HG03439 (cell line): ENCODE results near the gene GABRB2.
"Not testable (repeated sequence)": the region's sequence is repeated elsewhere in the genome, so short reads cannot be mapped to it uniquely, and the experiment has no call there.

ENCODE experiments used
- ATAC-seq: cut with Tn5 transposase; IDR thresholded peaks from one replicate; pipeline ENCODE4 v1.9.1; 2021; ENCODE audit warnings: mild to moderate bottlenecking, moderate library complexity; ENCODE audit not compliant: unreplicated experiment

Gene GABRB2

DNA sequence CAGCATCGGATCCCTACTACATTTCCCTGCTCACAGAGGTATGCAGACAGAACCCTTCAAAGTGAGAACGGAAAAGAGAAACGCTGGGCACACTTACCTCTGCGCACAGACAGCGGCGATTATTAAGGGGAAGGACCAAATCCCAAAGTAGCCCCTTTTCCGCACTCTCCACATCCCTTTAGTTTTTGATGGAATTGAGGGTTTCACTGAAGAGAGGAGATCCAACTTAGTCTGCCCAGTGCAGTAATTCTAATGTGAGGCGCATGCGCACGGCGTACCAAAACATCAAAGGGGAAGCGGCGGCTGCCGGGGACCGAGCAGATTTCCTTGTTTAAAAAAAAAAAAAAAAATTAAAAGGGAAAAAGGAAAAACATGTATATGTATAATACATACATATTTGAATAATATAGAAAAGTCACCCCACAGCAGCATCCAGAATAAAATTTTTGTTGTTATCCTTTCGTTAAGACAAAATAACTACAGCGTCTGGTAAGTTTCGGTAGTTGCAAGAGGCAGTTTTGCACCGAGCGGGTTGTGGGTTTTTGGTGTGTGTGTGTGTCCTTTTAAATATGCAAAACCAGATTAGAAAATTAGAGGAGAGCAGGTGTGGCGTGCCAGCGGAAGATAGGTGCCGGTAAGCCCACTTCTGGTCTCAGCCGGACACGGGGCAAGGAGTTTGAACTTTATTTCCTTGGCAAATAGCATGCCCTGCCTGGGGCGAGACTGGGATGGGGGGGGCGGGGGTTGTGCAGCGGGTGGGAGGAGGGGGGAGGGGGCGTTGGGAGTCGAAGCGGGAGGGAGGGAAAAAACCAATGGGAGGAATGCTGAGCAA lies at the start of gene GABRB2:
Gene GABRB2, minus strand, starts transcription at position 256 of the 832 bp plus-strand sequence. Its CDS starts 82 bp downstream, at position 174.
- peak; percentile 78 for ATAC-seq

DNA sequence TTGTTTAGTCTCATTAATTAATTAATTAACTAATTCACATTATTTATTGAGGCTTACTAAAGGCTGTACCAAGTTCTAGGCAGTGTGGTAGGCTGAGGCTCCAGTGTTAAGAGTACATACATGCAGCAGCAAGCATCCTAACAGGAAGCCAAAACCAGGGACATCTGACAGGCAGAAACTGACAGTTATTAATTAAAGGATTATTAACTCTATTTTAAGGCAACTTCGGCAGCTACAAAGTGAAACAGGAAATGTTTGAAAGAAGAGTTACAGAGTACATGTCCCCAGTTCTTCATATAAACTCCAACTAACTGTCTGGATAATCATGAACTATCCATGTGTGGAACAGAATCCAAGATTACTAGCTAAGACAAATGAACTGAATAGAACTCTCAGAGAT lies 39.3 kb upstream of the GABRB2 start:
- ATAC-seq: no peak

DNA sequence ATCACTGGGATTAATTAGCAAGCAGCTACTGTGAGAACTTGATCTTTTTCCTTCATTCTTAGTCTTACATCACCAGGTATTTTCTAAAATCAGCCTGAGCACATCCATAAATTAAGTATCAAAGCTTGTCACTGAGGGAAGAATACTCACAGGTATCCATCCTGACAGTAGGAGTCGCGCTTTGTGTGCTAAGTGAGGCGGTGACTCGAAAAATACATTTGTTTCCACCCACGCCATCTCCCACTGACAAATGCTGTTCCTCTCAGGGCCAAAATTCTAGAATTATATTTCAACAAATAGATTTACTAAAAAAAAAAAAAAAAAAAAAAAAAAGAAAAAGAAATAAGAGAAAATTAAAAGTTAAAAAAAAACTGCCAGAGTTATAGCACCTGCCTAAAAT lies 34.1 kb upstream of the GABRB2 start:
- no peak for ATAC-seq

GRCh38 chr5:161572914-161573313 lies 26.4 kb upstream of the GABRB2 start:
- no peak for ATAC-seq

- no peak for ATAC-seq
These were observed 19.6 kb upstream of the GABRB2 start for GRCh38 chr5:161566081-161566480.

- no peak for ATAC-seq
These were observed 15.9 kb upstream of the GABRB2 start for GRCh38 chr5:161562446-161562845.

GRCh38 chr5:161549106-161549505 lies 2.6 kb upstream of the GABRB2 start:
- ATAC-seq: no peak

GRCh38 chr5:161548487-161549094 lies 2.1 kb upstream of the GABRB2 start:
- ATAC-seq: no peak

DNA sequence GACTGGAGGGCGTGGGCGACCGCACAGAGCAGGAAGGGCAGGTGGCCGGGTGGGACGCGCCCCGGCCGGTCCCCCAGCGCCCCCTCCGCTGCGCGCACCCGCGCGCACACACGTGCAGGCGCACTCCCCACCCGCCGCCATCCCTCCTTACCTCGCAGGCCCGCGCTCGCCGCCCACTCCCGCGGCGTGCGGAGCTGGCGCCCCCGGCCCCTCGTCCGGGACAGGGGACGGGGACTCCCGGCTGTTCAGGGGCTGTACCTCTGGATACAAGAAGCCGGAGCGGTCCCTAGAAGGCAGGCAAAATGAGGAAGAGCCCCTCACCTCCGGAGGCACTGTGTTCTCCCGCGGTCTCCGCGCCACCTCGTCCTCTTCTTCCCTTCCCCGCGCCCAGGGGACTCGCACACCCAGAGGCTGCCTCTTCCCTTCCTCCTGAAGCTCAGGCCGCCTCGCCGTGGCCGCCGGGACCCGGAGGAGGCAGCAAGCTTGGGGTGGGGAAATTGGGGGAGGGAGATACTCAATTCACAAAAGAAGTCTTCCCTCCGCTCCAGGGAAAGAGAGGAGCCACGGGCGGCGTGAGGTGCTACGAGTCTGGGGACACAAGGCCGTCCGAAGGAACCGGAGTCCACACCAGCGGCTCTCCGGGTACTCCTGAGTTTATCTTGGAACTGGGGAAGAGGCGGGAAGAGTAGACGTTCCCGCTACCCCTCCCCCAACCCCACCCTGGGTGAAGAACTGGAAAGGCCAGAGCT lies 1.4 kb upstream of the GABRB2 start:
- no peak for ATAC-seq

DNA sequence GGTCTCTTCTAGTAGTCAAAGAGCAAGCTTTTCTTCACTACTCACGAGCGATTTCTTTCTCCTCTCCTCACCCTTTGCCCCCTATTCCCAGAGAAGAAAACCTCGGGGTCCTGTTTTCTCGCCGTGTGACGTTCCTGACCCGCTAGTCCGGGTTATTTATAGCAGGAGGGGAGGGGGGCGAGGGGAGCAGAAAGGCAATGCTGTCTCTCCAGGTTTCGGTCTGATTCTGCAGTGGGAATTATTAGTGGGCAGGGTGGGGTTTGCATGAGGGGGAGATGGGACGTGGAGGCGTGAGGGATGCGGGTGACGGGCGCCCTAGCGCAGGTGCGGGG lies 847 bp upstream of the GABRB2 start:
- no peak for ATAC-seq

- peak; percentile 21 for ATAC-seq
These were observed 443 bp downstream of the GABRB2 start for GRCh38 chr5:161546095-161546469.

- no peak for ATAC-seq
These were observed 1.0 kb downstream of the GABRB2 start for GRCh38 chr5:161545344-161546094.

DNA sequence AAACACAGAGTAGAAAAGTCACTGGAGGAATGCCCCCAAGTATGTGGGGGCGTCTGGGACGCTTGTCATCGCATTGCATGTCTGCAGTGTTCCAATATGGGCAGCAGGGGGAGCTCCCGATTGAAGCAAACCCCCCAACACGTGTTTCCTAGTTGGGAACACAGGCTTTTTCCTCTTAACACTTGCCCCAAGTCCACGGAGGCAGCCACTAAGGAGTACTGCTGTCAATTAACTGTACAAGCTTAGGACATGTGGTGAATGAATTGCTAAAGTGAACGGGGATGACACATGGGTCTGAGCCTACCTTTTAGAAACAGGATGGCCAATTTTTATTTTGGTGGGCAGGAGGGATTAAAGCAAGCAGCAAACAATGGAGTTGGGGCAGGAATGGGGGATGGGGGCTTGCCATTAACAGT lies 2.2 kb downstream of the GABRB2 start:
- ATAC-seq: peak; percentile 56

GRCh38 chr5:161539016-161539415 lies 7.5 kb downstream of the GABRB2 start:
- ATAC-seq: no peak

- ATAC-seq: no peak
These were observed 10.8 kb downstream of the GABRB2 start for GRCh38 chr5:161535762-161536161.

DNA sequence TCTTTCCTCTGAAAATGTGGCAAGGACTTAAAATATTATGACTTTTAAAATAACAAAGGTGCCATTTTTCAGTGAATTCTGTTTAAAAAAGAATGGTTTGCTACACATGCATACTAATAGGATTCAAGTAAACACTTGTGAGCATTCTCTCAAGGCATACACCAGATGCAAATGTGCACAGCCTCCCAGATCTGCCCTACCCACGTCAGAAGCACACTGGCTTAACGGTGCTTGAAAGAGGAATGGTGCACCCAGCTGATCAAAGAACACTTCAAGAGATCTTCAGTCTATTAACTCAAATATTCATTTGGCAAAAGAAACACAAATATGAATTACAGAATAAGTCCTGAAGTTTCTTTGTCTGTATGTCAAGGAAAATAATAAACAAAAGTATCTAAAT lies 15.8 kb downstream of the GABRB2 start:
- ATAC-seq: no peak

- no peak for ATAC-seq
These were observed 32.6 kb downstream of the GABRB2 start for GRCh38 chr5:161513942-161514341.

DNA sequence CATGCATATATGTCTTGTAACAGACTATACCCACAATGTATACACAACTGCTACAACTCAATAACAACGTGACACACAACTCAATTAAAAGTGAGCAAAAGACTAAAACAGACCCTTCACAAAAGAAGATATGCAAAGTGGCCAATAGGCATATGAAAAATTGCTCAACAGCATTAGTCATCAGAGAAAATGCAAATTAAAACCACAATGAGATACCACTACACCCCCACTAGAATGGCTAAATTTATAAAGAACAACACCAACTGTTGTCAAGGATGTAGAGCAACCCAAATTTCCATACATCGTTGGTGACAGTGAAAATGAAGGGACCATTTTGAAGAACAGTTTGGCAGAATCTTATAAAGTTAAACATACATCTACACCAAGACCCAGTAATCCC lies 38.9 kb downstream of the GABRB2 start:
- no peak for ATAC-seq

DNA sequence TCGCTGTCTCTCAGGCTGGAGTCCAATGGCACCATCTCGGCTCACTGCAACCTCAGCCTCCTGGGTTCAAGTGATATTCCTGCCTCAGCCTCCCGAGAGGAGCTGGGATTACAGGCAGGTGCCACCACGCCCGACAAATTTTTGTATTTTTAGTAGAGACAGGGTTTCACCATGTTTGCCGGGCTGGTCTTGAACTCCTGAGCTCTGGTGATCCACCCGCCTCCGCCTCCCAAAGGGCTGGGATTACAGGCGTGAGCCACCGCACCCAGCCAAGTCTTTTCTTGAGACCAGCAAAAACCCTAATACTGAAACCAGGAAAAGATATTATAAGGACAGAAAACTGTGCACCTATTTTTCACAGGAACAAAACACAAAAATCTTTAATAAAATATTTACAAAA lies 41.4 kb downstream of the GABRB2 start:
- ATAC-seq: not testable (repeated sequence)

DNA sequence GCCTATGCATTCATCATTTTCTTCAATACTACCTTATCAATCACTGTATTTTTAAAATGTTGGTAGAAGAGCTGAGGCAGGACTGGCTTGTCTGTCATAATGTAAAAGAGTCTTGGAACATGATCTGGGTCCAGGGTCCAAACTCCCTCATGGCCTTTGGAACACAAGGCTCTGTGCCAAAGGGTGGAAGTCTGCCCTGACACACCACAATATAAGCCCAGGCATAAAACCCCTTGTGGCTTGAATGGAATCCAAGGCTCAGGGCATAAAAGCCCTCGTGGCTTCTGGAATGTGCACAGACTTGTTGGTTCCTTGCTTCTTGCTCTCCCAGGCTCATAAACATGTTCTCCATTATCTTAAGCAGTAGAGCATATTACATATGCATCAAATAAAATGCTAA lies 48.0 kb downstream of the GABRB2 start:
- no peak for ATAC-seq

DNA sequence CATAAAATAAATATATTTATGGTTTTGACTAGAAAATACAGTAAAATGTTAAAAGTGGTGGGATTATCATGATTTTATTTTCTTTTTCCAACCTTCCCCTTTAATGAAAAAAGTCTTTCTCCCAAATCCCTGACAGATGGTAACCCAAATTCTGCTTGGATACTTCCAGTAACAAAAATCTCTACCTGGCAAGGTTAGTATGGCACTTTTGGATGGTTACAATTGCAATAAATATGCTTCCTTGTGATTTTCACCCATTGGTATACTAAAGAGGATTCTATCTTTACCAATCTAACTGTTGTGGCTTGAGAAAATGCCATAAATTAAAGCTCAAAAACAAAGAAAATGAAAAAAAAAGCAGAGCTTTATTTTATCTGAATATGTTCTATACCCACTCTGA lies 62.8 kb downstream of the GABRB2 start:
- no peak for ATAC-seq
